ENCODE measurements around the gene KRTAP5-7.
A peak's percentile ranks its signal among the peaks of the same experiment; 100 is the strongest.
"Not testable (repeated sequence)": the region's sequence is repeated elsewhere in the genome, so short reads cannot be mapped to it uniquely, and the experiment has no call there.

KRTAP5-7 gene

GRCh38 chr11:71526796-71527575, at the start of gene KRTAP5-7:
KRTAP5-7 (plus strand) TSS chr11:71527267; CDS start chr11:71527301, 34 bp downstream.
- Histone ChIP-seq H3K4me1 (peaks cover 0 to 51% (median 30%) of the 10 kb centered on the region in 10 experiments; a peak in 17 of 20 replicates), H3K4me2 (peak within 1 kb of the TSS in 8 of 11 experiments; percentile 32 to 57 (median 36); a peak in 13 of 22 replicates)
- H3K9ac ChIP-seq; H4K20me1 ChIP-seq; H3K27me3 ChIP-seq; H3K9me3 ChIP-seq (replicated peaks in 1 of 11); H3K4me3 ChIP-seq; H3K36me3 ChIP-seq; H3K27ac ChIP-seq: not testable (repeated sequence)

- peak overlapping the region in 6 of 11 experiments; percentile 29 to 44 (median 32); a peak in 9 of 22 replicates for H3K4me2 ChIP-seq
- peaks cover under 1 to 38% (median 26%) of the 10 kb centered on the region in 10 experiments for H3K4me1 ChIP-seq
- no peak for TF ChIP-seq Cebpa-rat (IDR thresholded peaks at IDR 0.05)
- no peak overlapping the region for H3K27ac ChIP-seq
- H3K27me3 ChIP-seq: no peaks in the 10 kb centered on the region
- peaks cover 0 to 88% (median 4%) of the 10 kb centered on the region in 11 experiments; a peak in 8 of 22 replicates for H4K20me1 ChIP-seq
- H3K9ac ChIP-seq: 0 out of 22 replicates have a peak overlapping the region, but pooled peaks of 1 of the 11 experiments have one; percentile 6
- H3K9me3 ChIP-seq (replicated peaks in 1 of 11): 0 out of 22 replicates have a peak, but pooled peaks cover 0 to under 1% (median 0%) of the 10 kb centered on the region in 11 experiments
- no peak overlapping the region for H3K4me3 ChIP-seq
- H3K36me3 ChIP-seq: peaks cover 99 to 100% (median 100%) of the 10 kb centered on the region in 11 experiments
These were observed 49.2 kb upstream of the KRTAP5-7 start for GRCh38 chr11:71477641-71478527.

GRCh38 chr11:71478528-71478840, 48.6 kb upstream of the KRTAP5-7 start:
- no peak overlapping the region for H3K4me3 ChIP-seq
- peak overlapping the region in 6 of 11 experiments; percentile 29 to 44 (median 32); a peak in 7 of 22 replicates for H3K4me2 ChIP-seq
- no peaks in the 10 kb centered on the region for H3K27me3 ChIP-seq
- no peak for TF ChIP-seq Cebpa-rat (IDR thresholded peaks at IDR 0.05)
- H3K4me1 ChIP-seq: peaks cover 0 to 32% (median 20%) of the 10 kb centered on the region in 10 experiments; a peak in 15 of 20 replicates
- peaks cover 99 to 100% (median 100%) of the 10 kb centered on the region in 11 experiments for H3K36me3 ChIP-seq
- H3K9me3 ChIP-seq (replicated peaks in 1 of 11): 0 out of 22 replicates have a peak, but pooled peaks cover 0 to 7% (median 0%) of the 10 kb centered on the region in 11 experiments
- no peak overlapping the region for H3K27ac ChIP-seq
- peaks cover 0 to 82% (median 3%) of the 10 kb centered on the region in 11 experiments; a peak in 6 of 22 replicates for H4K20me1 ChIP-seq
- no peak overlapping the region for H3K9ac ChIP-seq

- Histone ChIP-seq H3K27me3 (no peaks in the 10 kb centered on the region), H4K20me1 (peaks cover 0 to 68% (median 3%) of the 10 kb centered on the region in 11 experiments; a peak in 7 of 22 replicates), H3K4me1 (peaks cover 0 to 19% (median 13%) of the 10 kb centered on the region in 10 experiments; a peak in 15 of 20 replicates), H3K4me2 (no peak overlapping the region), H3K36me3 (peaks cover 99 to 100% (median 100%) of the 10 kb centered on the region in 11 experiments), H3K27ac (no peak overlapping the region), H3K9ac (no peak overlapping the region), H3K9me3 (replicated peaks in 1 of 11) (0 out of 22 replicates have a peak, but pooled peaks cover 0 to 8% (median 0%) of the 10 kb centered on the region in 11 experiments), H3K4me3 (no peak overlapping the region)
- no peak for TF ChIP-seq Cebpa-rat (IDR thresholded peaks at IDR 0.05)
These were observed 45.7 kb upstream of the KRTAP5-7 start for GRCh38 chr11:71481101-71481960.

GRCh38 chr11:71482216-71482615, 44.9 kb upstream of the KRTAP5-7 start:
- Histone ChIP-seq H3K4me2 (no peak overlapping the region), H3K9me3 (replicated peaks in 1 of 11) (0 out of 22 replicates have a peak, but pooled peaks cover 0 to 8% (median 0%) of the 10 kb centered on the region in 11 experiments), H3K36me3 (peaks cover 97 to 100% (median 98%) of the 10 kb centered on the region in 11 experiments), H3K27me3 (no peaks in the 10 kb centered on the region), H4K20me1 (peaks cover 0 to 59% (median 3%) of the 10 kb centered on the region in 11 experiments; a peak in 7 of 22 replicates), H3K9ac (no peak overlapping the region), H3K27ac (no peak overlapping the region), H3K4me3 (no peak overlapping the region), H3K4me1 (peaks cover 0 to 19% (median 11%) of the 10 kb centered on the region in 10 experiments; a peak in 15 of 20 replicates)
- TF ChIP-seq Cebpa-rat (IDR thresholded peaks at IDR 0.05): no peak

- peaks cover 0 to 53% (median 0%) of the 10 kb centered on the region in 11 experiments; a peak in 8 of 22 replicates for H4K20me1 ChIP-seq
- peaks cover 0 to 18% (median 9%) of the 10 kb centered on the region in 10 experiments; a peak in 17 of 20 replicates for H3K4me1 ChIP-seq
- TF ChIP-seq Cebpa-rat (IDR thresholded peaks at IDR 0.05): no peak
- no peak overlapping the region for H3K27ac ChIP-seq
- no peak overlapping the region for H3K4me3 ChIP-seq
- H3K27me3 ChIP-seq: no peaks in the 10 kb centered on the region
- H3K9me3 ChIP-seq (replicated peaks in 1 of 11): 0 out of 22 replicates have a peak, but pooled peaks cover 0 to 8% (median 0%) of the 10 kb centered on the region in 11 experiments
- H3K36me3 ChIP-seq: peaks cover 91 to 97% (median 94%) of the 10 kb centered on the region in 11 experiments
- no peak overlapping the region for H3K9ac ChIP-seq
- no peak overlapping the region for H3K4me2 ChIP-seq
These were observed 44.2 kb upstream of the KRTAP5-7 start for GRCh38 chr11:71482746-71483364.

- peaks cover 7 to 19% (median 11%) of the 10 kb centered on the region in 10 experiments for H3K4me1 ChIP-seq
- no peak overlapping the region for H3K4me2 ChIP-seq
- H3K36me3 ChIP-seq: peaks cover 83 to 97% (median 93%) of the 10 kb centered on the region in 11 experiments
- 0 out of 22 replicates have a peak, but pooled peaks cover 0 to 8% (median 0%) of the 10 kb centered on the region in 11 experiments for H3K9me3 ChIP-seq (replicated peaks in 1 of 11)
- peaks cover 0 to 53% (median 0%) of the 10 kb centered on the region in 11 experiments; a peak in 8 of 22 replicates for H4K20me1 ChIP-seq
- no peak for TF ChIP-seq Cebpa-rat (IDR thresholded peaks at IDR 0.05)
- H3K27ac ChIP-seq: no peak overlapping the region
- H3K27me3 ChIP-seq: no peaks in the 10 kb centered on the region
- H3K4me3 ChIP-seq: no peak overlapping the region
- no peak overlapping the region for H3K9ac ChIP-seq
These were observed 43.4 kb upstream of the KRTAP5-7 start for GRCh38 chr11:71483692-71484091.
